ENCODE measurements around the gene TSHR.
"Not testable (repeated sequence)": the region's sequence is repeated elsewhere in the genome, so short reads cannot be mapped to it uniquely, and the experiment has no call there.

The TSHR gene

DNA sequence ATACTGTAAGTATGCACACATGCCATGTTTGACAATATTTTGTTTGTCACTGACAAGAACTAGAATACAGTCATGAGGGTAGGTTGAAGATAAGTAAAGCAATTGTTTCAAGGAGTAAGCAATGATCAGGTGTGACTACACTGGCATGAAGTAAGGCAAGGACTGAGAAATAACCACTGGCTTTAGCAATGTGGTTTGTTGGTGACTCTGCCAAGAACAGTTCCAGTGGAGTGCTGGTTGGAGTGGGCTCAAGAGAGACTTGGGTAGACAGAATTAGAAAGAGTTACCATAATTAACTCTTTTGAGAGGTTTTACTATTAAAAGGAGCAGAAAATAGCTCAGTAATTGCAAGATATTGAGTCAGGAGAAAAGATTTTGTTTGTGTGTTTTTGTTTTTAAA is 135.7 kb downstream of the TSHR start:
- DNase-seq: no peak

DNA sequence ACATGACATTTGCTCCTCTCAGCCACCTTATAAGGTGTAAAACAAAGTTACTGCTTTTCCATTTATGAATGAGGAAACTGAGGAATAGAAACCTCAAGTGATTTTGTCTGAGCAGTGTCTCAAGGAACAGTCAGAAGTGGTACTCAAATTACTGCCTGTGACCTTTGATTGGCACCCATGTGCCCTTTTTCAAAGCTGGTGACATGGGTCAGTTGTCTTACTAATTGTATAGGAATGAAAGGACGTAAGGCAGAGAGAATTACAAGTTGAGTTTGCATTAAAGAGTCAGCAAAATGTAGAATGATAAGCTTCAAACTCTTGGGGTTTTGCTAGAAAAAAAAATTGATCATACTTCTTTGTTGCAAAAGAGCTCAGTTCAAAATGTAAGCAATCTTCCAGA is 136.2 kb downstream of the TSHR start:
- no peak for DNase-seq

DNA sequence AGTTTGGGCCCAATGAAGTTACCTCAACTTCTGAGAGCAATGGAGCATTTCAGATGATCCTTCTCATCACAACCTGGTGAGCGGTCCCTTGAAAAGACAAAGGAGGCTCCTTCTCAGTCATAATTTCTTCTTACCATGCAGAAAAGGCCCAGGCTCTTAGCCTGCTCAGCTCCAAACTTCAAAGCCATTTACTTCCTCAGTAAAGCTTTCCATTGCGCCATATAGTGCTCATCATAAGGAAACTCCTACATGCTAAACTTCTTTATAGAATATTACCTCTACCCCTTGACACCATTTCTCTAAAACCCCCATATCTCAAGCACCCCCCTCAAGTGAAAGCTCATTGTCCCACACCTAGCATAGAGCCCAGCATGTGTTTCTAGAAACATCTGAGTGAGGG is 138.2 kb downstream of the TSHR start:
- DNase-seq: no peak

DNA sequence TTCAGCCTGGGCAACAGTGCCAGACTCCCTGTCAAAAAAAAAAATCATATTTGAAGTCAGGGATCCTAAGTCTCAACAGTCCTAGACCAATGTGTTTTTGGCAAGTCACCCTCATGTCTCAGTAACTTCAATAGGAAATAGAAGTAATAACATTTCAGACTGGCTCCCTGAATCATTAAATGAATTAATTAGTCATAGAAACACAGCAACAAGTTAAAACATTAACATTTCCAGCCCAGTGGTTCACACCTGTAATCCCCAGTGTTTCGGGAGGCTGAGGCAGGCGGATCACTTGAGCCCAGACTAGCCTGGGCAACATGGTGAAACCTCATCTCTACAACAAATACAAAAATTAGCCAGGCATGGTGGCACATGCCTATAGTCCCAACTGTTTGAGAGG is 140.1 kb downstream of the TSHR start:
- DNase-seq: no peak

DNA sequence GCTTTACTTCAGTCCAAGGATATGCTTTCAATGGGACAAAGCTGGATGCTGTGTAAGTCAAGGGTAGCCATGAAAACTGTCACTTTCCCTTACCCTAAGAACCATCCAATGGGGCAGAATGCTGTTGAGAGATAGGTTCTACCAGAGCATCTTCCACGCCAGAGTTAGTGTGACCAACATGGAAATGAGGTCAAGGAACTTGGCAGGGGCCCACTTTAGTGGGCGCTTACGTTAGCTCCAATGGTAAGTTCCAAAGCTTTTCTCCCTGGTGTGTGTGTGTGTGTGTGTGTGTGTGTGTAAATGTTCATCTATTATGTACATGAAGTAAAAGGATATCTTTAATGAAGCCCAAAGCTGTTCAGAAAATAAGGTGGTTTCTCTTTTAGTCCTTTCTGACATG is 141.2 kb downstream of the TSHR start:
- no peak for DNase-seq

DNA sequence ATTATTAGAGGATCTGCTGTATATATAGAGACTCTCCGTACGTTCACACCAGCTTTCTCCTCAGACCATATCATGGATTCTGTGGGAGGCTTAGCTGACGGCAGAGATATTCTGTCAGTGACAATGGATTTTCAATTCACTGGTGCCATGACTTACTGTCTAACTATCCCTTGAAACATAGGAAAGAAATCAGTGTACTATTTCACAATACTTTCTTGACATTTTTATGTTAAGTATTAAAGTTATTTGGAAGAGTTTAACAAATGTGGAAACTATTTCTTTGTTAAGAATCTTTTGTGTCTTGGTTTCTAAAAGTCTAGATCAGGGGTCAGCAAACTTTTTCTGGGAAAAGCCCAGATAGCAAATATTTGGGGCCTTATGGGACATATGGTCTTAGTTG is 146.8 kb downstream of the TSHR start:
- DNase-seq: no peak

DNA sequence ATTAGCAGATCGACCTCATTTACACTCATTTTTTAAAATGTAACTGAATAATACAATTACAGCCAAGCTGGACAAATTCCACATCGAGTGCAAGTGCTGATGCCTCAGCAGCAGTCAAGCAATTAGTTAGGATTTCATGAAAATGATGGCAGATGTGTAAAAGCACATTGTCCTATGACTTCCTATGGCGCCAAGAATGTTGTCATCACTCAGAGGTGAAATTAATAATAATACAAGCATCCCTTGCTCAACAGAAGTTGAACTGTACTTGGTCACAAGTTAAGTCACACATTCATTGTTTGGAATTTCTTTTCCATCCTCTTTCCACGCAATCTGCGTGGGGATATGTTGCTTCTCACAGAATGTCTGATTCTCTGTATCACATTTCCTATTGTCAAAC is 148.0 kb downstream of the TSHR start:
- DNase-seq: no peak

DNA sequence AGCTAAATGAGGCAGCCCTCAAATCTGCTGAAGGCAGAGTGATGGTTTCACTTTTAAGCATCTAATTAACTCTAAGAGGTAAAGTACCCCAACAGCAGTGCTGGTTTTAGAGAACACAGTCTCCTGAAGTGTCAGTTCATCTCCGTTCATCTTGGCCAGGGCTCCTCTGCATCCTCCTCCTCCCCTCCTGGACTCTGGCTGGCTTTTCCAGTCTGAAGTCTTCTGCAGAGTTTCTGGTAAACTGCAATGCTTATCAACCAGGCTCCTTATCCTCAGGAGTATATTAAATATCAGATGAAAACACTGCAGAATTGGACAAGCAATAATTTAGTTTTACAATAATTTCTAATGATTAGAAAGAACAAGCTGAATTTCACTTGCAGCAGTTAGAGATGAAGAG is 150.0 kb downstream of the TSHR start:
- no peak for DNase-seq

DNA sequence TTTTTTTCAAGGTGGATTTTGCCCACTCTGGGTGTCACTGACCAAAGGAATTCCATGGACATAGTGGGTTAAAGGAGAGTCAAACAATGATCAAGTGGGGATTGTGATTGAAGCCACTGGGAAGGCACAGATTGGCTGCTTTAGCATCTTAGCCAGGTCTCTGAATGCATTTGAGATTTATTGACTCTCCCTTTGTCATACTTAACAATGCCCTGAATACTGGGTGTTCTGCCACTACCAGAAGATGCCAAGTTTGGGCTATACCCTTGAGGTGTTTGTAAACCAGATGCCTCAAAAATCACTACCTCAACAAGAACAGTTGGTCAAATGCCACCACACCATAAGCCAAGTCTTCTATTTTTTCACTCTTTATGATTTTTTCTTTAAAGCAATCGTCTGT is 150.5 kb downstream of the TSHR start:
- DNase-seq: no peak

DNA sequence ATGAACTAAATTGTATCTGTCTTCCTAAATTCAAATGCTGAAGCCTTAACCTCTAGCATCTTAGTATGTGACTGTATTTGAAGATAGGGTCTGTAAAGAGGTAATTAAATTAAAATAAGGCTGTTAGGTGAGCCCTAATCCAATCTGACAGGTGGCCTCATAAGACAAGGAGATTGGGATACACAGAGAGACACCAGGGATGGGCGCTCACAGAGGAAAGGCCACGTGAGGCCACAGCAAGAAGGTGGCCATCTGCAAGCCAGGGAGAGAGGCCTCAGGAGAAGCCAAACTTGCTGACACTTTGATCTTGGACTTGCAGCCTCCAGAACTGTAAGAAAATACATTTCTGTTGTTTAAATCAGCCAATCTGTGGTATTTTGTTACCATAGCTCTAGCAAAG is 154.8 kb downstream of the TSHR start:
- no peak for DNase-seq

DNA sequence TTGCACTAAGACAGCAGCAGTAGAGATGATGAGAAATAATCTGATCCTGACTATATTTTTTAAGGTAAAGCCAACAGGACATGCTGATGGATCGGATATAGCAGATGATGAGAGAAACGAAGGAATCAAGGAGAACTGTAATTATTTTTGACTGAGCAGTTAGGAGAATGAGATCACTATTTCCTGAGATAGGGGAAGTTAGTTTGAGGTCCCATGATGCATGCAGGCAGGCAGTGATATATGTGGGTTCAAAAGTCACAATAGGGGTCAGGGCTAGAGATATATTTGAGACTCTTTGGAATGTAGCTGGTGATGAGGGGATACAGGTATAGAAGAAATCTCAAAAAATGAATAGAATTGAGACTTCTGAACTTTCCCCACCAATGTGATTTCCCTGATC is 157.8 kb downstream of the TSHR start:
- DNase-seq: no peak

DNA sequence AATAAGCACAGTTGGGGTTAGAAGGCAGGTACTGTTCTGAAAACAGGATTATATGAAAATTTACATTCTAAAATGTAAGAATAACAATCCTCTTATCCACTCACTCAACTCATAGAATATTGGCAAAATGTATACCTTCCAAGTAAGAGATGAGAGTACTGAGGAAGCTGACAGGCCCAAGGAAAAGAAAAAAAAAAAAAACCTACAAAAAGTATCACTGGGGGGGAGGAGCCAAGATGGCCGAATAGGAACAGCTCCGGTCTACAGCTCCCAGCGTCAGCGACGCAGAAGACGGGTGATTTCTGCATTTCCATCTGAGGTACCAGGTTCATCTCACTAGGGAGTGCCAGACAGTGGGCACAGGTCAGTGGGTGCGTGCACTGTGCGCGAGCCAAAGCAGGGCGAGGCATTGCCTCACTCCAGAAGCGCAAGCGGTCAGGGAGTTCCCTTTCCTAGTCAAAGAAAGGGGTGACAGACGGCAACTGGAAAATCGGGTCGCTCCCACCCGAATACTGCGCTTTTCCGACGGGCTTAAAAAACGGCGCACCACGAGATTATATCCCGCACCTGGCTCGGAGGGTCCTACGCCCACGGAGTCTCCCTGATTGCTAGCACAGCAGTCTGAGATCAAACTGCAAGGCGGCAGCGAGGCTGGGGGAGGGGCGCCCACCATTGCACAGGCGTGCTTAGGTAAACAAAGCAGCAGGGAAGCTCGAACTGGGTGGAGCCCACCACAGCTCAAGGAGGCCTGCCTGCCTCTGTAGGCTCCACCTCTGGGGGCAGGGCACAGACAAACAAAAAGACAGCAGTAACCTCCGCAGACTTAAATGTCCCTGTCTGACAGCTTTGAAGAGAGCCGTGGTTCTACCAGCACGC is 158.8 kb downstream of the TSHR start:
- DNase-seq: not testable (repeated sequence)

DNA sequence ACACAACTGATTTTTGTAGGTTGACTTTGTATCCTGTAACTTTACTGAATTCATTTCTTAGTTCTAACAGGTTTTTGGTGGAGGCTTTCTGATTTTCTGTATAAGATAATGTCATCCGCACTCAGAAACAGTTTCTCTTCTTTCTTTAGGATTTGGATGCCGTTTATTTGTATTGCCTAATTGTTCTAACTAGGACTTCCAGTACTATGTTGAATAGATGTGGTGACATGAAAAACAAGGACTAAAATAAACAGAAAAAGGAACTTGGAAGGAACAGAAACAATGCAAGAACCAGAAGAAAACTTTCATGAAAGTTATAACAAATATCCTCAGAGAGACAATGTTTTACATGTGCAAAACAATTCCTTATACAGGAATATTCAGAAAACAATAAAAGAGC is 165.1 kb downstream of the TSHR start:
- DNase-seq: no peak

DNA sequence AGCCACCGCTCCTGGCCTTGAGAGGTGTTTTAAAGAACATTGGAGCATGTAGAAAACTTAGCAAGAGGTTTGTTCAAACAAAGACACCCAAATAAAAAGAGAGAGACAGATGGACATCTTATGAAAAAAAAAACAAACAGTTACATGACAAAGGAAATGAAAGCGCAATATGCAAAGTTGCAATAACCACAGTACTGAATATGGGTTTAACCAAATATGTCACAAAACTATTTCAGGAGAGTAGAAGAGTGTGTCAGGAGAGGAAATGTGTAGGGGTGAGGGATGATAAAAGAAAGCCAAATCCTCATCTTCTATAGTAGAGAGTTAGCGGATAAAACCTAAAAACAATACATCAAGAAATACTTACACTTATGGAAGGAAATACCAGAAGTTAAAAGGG is 166.9 kb downstream of the TSHR start:
- no peak for DNase-seq

DNA sequence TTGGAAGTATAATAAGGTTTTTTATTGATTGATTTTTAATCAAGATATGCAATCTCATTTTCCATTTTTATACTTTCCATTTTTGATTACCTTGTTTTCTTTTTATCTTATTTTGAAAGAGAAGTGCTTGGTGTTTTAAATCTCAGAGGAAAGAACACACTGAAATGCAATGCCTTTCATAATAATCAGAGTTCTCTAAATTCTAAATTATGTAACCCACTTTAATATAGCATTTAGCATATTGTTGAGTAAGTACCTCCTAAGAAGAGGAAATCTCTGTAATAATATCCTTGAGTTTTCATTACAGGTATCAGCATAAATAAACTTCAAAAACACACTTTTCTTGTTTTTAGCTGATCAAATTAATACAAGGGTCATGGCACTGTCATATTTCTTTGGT is 168.4 kb downstream of the TSHR start:
- DNase-seq: no peak

DNA sequence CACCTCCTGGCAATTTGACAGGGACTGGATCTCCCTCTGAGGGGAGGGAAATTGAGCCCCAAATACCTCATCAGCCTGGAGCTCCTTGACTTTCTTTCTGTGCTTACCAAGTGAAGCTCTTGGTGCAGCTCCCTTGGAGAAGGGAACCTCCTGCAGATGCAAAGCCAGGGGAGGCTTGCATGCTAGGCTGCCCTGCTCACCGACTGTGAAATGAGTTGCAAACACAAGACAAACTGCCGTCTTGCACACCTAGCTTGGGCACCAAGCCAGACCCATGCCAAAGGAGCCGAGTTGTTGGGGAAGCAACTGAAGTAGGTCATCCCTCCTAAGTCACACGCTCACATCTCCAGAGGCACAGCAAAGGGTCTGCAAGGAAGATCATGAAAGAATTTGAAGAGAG is 170.1 kb downstream of the TSHR start:
- no peak for DNase-seq

DNA sequence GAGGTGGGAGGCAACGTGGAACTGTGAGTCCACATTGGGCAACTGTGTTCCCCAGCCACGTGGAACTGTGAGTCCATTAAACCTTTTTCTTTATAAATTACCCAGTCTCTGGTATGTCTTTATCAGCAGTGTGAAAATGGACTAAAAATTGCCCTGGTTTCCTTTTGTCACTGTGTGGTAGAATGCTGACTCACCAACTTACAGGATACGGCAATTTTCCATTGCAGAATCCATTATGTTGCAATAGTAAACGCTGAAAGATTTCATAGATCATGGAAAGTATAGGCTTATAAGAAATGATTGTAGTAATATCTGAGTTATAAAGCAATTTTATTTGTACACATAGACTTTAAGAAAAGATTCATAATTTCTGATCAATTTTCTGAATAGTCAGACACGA is 172.4 kb downstream of the TSHR start:
- DNase-seq: no peak

DNA sequence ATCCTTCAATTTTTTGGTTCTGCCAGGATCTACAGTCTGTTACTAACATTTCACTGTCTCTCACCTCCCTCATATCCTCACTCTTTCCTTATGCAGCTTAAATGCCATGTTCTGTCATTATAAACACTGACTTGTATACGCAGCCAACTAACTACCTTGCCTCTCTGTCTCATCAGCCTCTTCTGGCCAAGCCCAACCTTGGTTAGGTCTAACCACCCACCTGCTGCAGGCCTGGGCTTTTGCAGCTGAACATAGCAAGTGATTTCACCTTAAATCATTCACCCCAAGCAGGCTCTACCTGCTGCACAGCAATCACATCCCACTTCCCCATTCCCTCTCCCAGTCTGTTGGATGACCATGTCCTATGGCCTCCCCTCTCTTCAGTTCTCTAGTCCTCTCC is 173.8 kb downstream of the TSHR start:
- no peak for DNase-seq

DNA sequence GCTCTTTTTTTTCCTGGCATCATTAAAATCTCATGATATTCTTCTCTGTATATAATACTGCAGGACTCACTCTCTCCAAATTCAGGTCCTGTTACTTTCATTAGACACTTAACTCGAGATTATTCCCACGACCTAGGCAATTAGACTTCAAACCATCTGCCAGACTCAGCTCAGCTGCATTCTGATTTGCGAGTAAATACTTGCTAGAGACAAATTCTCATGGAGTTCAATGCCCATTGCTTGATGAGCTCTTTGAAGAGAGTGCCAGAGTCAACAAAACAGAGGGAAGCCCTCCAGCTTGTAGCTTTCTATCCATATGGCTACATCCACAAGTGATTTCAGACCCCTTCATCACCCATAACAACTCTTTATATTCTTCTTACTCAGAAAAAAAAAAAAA is 177.0 kb downstream of the TSHR start:
- no peak for DNase-seq

DNA sequence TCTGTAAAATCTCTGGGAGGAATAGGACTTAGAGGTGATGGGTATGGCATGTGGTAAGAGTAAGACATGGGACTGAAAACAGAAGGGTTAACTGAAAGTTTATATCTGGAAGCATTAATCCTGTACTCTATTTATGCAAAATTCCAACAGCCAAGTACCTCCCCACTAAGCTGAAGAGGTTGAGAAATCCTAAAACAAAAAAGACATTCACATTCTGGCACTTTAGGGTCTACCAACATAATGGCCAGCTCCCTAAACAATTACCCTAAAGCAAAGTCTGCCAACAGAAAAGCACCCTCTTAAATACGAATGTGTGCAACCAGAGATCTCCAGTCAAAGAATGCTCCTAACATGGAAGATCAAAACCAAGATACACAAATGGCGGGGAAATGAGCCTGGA is 178.0 kb downstream of the TSHR start:
- DNase-seq: no peak

DNA sequence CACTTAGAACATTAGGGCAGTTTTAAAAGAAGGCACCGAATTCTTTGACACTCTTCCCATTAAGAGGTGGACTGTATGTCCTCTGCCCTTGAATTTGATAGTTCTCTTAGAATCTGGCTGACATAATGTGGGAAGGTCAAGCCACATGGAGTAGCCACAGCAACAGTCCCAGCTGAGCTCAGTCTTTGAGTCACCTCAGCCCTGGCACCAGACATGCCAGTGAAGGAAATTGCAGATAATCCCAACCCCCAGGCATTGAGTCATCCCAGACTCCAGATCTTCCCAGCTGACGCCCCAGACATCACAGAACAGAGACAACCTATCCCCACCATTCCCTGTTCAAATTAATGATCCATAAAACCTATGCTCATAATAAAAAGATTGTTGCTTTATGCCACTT is 181.9 kb downstream of the TSHR start:
- no peak for DNase-seq

DNA sequence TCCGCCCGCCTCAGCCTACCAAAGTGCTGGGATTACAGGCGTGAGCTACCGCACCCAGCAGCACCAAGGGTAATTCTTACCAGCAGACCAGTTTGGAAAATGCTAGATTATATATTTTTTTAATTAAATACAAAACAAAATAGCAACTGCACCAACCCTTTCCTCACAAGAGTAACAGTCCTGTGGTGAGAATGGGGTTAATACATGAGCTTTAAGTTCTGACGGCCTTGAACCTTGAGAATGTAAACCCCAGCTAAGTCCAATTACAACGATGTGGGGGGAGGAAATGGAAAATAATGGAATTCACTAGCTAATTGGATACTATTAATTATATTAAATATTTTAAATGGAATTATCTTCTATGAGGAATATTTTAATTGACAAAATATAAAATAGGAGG is 183.0 kb downstream of the TSHR start:
- DNase-seq: no peak

DNA sequence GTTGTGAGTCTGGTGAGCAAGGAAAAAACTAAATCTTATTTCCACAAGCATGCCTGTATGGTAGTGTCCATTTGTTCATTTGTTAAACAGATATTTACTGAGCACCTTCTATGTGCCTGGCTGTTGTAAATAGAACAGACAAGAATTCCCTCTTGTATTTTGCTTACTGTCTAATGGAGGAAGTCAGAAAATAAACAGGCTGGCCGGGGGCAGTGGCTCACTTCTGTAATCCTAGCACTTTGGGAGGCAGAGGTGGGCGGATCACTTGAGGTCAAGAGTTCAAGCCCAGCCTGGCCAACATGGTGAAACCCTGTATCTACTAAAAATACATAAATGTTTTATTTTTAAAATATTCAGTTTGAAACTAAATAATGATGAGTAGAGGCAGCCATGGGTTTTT is 186.0 kb downstream of the TSHR start:
- no peak for DNase-seq

DNA sequence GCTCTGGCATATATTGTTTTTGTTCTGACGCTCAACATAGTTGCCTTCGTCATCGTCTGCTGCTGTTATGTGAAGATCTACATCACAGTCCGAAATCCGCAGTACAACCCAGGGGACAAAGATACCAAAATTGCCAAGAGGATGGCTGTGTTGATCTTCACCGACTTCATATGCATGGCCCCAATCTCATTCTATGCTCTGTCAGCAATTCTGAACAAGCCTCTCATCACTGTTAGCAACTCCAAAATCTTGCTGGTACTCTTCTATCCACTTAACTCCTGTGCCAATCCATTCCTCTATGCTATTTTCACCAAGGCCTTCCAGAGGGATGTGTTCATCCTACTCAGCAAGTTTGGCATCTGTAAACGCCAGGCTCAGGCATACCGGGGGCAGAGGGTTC is 188.4 kb downstream of the TSHR start:
- DNase-seq: no peak

DNA sequence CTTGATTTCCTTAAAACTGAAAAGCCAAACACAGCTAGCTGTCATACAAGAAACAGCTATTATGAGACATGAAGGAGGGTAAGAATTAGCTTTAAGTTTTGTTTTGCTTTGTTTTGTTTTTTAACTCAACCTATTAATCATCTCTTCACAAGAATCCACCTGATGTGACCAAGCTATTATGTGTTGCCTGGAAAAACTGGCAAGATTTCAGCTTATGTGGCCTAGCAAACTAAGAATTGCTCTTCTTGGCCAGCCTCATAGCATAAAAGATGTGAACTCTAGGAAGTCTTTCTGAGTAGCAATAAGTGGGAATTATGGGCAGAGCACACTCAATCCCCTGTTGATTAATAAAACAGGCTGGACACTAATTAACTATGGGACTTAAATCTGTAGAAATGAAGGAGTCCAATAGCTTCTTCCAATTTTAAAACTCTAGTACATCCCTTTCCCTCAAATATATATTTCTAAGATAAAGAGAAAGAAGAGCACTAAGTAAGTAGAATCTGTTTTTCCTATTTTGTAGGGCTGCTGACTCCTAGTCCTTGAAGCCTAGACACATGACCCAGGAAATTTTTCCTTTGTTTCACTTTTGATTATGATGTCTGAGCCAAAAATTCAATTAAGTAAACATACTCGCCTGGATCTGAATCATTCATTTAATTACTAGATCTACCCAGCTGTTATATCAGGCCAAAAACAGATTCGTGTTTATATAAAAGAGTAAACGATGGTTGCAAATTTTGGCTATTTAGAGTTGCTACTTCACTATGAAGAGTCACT is 189.6 kb downstream of the TSHR start:
- no peak for DNase-seq

All from retina (tissue), 1 donor.